ENCODE measurements around the gene FLAD1. TPM values are rescaled to one million over a fixed set of nuclear protein-coding genes. Genes with fewer than 3 reads are reported as not detected.

Gene FLAD1
- total and polyA plus RNA-seq, 2 experiments from 2014 or later, result 74.5 to 75.0 TPM

DNA sequence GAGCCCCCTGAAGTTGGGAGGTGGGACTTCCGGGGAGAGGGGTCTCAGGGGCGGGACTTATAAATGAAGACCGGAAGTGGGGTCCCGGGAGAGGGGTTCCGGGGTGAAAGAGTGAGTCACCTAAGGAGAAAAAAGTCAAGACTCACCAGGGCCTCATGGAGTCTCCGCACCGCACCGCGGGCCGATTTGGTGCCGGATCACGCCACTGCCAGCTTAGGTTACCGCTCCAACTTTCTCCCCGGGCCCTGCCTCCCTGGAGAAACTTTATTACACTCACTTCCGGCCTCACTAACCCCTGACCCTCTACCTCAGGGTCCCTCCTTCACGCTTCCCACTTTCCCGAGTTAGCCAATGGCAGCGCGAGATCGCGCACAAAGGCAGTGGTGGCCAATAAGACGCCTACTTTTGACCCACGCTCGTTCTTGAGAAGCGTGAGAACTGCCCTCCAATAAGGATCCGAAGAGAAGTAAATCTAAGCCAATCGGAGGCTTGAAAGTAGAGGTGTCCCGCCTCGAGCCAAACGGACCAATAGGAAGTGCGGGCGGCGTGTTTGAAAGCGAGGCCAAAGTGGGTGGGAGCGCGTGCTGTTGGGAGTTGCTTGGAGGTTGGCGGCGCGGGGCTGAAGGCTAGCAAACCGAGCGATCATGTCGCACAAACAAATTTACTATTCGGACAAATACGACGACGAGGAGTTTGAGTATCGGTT, 8.9 kb upstream of the FLAD1 start, which contains the start of gene CKS1B (continued):
- TF ChIP-seq, protein P1, sequence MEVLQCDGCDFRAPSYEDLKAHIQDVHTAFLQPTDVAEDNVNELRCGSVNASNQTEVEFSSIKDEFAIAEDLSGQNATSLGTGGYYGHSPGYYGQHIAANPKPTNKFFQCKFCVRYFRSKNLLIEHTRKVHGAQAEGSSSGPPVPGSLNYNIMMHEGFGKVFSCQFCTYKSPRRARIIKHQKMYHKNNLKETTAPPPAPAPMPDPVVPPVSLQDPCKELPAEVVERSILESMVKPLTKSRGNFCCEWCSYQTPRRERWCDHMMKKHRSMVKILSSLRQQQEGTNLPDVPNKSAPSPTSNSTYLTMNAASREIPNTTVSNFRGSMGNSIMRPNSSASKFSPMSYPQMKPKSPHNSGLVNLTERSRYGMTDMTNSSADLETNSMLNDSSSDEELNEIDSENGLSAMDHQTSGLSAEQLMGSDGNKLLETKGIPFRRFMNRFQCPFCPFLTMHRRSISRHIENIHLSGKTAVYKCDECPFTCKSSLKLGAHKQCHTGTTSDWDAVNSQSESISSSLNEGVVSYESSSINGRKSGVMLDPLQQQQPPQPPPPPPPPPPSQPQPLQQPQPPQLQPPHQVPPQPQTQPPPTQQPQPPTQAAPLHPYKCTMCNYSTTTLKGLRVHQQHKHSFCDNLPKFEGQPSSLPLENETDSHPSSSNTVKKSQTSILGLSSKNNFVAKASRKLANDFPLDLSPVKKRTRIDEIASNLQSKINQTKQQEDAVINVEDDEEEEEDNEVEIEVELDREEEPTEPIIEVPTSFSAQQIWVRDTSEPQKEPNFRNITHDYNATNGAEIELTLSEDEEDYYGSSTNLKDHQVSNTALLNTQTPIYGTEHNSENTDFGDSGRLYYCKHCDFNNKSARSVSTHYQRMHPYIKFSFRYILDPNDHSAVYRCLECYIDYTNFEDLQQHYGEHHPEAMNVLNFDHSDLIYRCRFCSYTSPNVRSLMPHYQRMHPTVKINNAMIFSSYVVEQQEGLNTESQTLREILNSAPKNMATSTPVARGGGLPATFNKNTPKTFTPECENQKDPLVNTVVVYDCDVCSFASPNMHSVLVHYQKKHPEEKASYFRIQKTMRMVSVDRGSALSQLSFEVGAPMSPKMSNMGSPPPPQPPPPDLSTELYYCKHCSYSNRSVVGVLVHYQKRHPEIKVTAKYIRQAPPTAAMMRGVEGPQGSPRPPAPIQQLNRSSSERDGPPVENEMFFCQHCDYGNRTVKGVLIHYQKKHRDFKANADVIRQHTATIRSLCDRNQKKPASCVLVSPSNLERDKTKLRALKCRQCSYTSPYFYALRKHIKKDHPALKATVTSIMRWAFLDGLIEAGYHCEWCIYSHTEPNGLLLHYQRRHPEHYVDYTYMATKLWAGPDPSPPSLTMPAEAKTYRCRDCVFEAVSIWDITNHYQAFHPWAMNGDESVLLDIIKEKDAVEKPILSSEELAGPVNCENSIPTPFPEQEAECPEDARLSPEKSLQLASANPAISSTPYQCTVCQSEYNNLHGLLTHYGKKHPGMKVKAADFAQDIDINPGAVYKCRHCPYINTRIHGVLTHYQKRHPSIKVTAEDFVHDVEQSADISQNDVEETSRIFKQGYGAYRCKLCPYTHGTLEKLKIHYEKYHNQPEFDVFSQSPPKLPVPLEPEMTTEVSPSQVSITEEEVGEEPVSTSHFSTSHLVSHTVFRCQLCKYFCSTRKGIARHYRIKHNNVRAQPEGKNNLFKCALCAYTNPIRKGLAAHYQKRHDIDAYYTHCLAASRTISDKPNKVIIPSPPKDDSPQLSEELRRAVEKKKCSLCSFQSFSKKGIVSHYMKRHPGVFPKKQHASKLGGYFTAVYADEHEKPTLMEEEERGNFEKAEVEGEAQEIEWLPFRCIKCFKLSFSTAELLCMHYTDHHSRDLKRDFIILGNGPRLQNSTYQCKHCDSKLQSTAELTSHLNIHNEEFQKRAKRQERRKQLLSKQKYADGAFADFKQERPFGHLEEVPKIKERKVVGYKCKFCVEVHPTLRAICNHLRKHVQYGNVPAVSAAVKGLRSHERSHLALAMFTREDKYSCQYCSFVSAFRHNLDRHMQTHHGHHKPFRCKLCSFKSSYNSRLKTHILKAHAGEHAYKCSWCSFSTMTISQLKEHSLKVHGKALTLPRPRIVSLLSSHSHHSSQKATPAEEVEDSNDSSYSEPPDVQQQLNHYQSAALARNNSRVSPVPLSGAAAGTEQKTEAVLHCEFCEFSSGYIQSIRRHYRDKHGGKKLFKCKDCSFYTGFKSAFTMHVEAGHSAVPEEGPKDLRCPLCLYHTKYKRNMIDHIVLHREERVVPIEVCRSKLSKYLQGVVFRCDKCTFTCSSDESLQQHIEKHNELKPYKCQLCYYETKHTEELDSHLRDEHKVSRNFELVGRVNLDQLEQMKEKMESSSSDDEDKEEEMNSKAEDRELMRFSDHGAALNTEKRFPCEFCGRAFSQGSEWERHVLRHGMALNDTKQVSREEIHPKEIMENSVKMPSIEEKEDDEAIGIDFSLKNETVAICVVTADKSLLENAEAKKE (CRISPR knock-in tag; IDR thresholded peaks at IDR 0.05), result no peak
- no peak for TF ChIP-seq EZH2 (IDR thresholded peaks at IDR 0.05; ENCODE audit: low read depth, unreplicated experiment)
- TF ChIP-seq ZNF114 (CRISPR knock-in tag; IDR thresholded peaks at IDR 0.05), result no peak
- TF ChIP-seq, protein P2, sequence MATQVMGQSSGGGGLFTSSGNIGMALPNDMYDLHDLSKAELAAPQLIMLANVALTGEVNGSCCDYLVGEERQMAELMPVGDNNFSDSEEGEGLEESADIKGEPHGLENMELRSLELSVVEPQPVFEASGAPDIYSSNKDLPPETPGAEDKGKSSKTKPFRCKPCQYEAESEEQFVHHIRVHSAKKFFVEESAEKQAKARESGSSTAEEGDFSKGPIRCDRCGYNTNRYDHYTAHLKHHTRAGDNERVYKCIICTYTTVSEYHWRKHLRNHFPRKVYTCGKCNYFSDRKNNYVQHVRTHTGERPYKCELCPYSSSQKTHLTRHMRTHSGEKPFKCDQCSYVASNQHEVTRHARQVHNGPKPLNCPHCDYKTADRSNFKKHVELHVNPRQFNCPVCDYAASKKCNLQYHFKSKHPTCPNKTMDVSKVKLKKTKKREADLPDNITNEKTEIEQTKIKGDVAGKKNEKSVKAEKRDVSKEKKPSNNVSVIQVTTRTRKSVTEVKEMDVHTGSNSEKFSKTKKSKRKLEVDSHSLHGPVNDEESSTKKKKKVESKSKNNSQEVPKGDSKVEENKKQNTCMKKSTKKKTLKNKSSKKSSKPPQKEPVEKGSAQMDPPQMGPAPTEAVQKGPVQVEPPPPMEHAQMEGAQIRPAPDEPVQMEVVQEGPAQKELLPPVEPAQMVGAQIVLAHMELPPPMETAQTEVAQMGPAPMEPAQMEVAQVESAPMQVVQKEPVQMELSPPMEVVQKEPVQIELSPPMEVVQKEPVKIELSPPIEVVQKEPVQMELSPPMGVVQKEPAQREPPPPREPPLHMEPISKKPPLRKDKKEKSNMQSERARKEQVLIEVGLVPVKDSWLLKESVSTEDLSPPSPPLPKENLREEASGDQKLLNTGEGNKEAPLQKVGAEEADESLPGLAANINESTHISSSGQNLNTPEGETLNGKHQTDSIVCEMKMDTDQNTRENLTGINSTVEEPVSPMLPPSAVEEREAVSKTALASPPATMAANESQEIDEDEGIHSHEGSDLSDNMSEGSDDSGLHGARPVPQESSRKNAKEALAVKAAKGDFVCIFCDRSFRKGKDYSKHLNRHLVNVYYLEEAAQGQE (IDR thresholded peaks at IDR 0.05; ENCODE audit: unreplicated experiment), result no peak
- TF ChIP-seq, protein P3, sequence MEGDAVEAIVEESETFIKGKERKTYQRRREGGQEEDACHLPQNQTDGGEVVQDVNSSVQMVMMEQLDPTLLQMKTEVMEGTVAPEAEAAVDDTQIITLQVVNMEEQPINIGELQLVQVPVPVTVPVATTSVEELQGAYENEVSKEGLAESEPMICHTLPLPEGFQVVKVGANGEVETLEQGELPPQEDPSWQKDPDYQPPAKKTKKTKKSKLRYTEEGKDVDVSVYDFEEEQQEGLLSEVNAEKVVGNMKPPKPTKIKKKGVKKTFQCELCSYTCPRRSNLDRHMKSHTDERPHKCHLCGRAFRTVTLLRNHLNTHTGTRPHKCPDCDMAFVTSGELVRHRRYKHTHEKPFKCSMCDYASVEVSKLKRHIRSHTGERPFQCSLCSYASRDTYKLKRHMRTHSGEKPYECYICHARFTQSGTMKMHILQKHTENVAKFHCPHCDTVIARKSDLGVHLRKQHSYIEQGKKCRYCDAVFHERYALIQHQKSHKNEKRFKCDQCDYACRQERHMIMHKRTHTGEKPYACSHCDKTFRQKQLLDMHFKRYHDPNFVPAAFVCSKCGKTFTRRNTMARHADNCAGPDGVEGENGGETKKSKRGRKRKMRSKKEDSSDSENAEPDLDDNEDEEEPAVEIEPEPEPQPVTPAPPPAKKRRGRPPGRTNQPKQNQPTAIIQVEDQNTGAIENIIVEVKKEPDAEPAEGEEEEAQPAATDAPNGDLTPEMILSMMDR (conservative IDR thresholded peaks at IDR 0.05; ENCODE audit: low read depth in 2 of 2), result no peak
- TF ChIP-seq, protein P4, sequence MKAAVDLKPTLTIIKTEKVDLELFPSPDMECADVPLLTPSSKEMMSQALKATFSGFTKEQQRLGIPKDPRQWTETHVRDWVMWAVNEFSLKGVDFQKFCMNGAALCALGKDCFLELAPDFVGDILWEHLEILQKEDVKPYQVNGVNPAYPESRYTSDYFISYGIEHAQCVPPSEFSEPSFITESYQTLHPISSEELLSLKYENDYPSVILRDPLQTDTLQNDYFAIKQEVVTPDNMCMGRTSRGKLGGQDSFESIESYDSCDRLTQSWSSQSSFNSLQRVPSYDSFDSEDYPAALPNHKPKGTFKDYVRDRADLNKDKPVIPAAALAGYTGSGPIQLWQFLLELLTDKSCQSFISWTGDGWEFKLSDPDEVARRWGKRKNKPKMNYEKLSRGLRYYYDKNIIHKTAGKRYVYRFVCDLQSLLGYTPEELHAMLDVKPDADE (IDR thresholded peaks at IDR 0.05), result no peak
- peak; percentile 35; the same call in 1 of the 2 replicates for TF ChIP-seq CREB1 (CRISPR knock-in tag; IDR thresholded peaks at IDR 0.05; ENCODE audit: low read depth)
- TF ChIP-seq EZH2phosphoT487 (IDR thresholded peaks at IDR 0.05; ENCODE audit: unreplicated experiment), result no peak
- TF ChIP-seq POLR2AphosphoS5 (IDR thresholded peaks at IDR 0.05; ENCODE audit: low read depth), result peak; percentile 91
- no peak for TF ChIP-seq JUNB (IDR thresholded peaks at IDR 0.05; ENCODE audit: unreplicated experiment)
- TF ChIP-seq STAT1 (IDR thresholded peaks at IDR 0.05; ENCODE audit: unreplicated experiment), result no peak
- TF ChIP-seq NANOG (IDR thresholded peaks at IDR 0.05; ENCODE audit: borderline replicate concordance), result no peak

Data from GM23338 (cell line).